Spleen (tissue), 11 donors: Measurements from ENCODE around the gene MRGPRD. TPM values are rescaled to one million over a fixed set of nuclear protein-coding genes. Genes with fewer than 3 reads are reported as not detected.

ENCODE experiments used
- DNase-seq: peaks from one replicate; pipeline ENCODE4 v3.0.0-alpha.2; 2020
- H3K27ac ChIP-seq, 8 donors: fragments of 200-600 bp; sonication (generic) in 7 of 8; 1 replicate in 4 of 8; 2 replicates in 4 of 8; pipeline versions ENCODE4 v1.5.0 to v1.8.0; 2016 to 2021; ENCODE audit warnings: inconsistent platforms in 4 of 8, mild to moderate bottlenecking in 4 of 8, moderate library complexity in 1 of 8
- H3K27me3 ChIP-seq, 7 donors: fragments of 200-600 bp; sonication (generic) in 6 of 7; replicated peaks in 1 of 7; 1 replicate in 4 of 7; 2 replicates in 3 of 7; pipeline versions ENCODE4 v1.5.0 to v1.8.0; 2016 to 2021; ENCODE audit warnings: inconsistent platforms in 3 of 7, mild to moderate bottlenecking in 1 of 7
- H3K36me3 ChIP-seq, 6 donors: fragments of 200-600 bp; sonication (generic) in 5 of 6; 1 replicate in 4 of 6; 2 replicates in 2 of 6; pipeline versions ENCODE4 v1.5.0 to v1.8.0; 2016 to 2021; ENCODE audit warnings: inconsistent platforms in 2 of 6
- H3K4me1 ChIP-seq, 6 donors: fragments of 200-600 bp; sonication (generic) in 5 of 6; 1 replicate in 3 of 6; 2 replicates in 3 of 6; pipeline versions ENCODE4 v1.5.0 to v1.8.0; 2016 to 2021; ENCODE audit warnings: inconsistent platforms in 3 of 6
- H3K4me3 ChIP-seq, 8 donors: fragments of 200-600 bp; sonication (generic) in 7 of 8; 1 replicate in 4 of 8; 2 replicates in 4 of 8; pipeline versions ENCODE4 v1.5.0 to v1.8.0; 2016 to 2021; ENCODE audit warnings: inconsistent platforms in 4 of 8, mild to moderate bottlenecking in 4 of 8, moderate library complexity in 2 of 8
- H3K9me3 ChIP-seq, 8 donors: fragments of 200-600 bp; sonication (generic) in 7 of 8; 1 replicate in 4 of 8; 2 replicates in 4 of 8; pipeline versions ENCODE4 v1.5.0 to v1.8.0; 2016 to 2021; ENCODE audit warnings: inconsistent platforms in 4 of 8
- CTCF ChIP-seq, 11 experiments: fragments of 200-600 bp in 7 of 11; fragments of 450-650 bp in 4 of 11; sonication (generic) in 4 of 11; IDR thresholded peaks in 8 of 11; conservative IDR thresholded peaks in 3 of 11; 1 replicate in 7 of 11; 2 replicates in 4 of 11; pipeline versions ENCODE4 v1.4.0 to v1.8.0; 2016 to 2021; ENCODE audit warnings: antibody characterized with exemption in 11 of 11, inconsistent platforms in 4 of 11, mild to moderate bottlenecking in 1 of 11
- POLR2A ChIP-seq, 3 donors: fragments of 450-650 bp; IDR thresholded peaks; one replicate each; pipeline ENCODE4 v1.5.1; 2017; ENCODE audit warnings: antibody characterized with exemption in 3 of 3, mild to moderate bottlenecking in 1 of 3
- POLR2AphosphoS5 ChIP-seq, 3 donors: sonication (generic); formaldehyde crosslinking; IDR thresholded peaks; one replicate each; pipeline ENCODE4 v1.5.1; 2017; ENCODE audit warnings: antibody characterized with exemption in 3 of 3
- WGBS, 5 donors: extraction: QIAGEN DNeasy Blood & Tissue Kit in 3 of 5; methylation state at CpG; one replicate each; pipeline versions ENCODE4 v1.1.5 to v1.1.7; 2013 to 2018; 5-methylcytosine and 5-hydroxymethylcytosine counted together
- intact Hi-C: fragments of 100-400 bp; cut with DNase I; formaldehyde crosslinking; loops from one replicate; pipeline ENCODE4 v1.15.0; 2023; ENCODE audit warnings: low total_unique reads
- polyA plus RNA-seq, 3 donors: library from polyadenylated mRNA; stranded (reverse); fragments of 200-250 nt; gene quantifications; one replicate each; pipeline ENCODE4 v1.2.1, GENCODE V29; 2013
- total RNA-seq, 7 donors: library from RNA; depleted of rRNA in 3 of 7; stranded (reverse); fragments of >200 nt in 3 of 7; fragmentation: NEBNext Ultra II Directional in 4 of 7; extraction: Animal tissue kit (Norgen Biotek cat#: 25700) in 4 of 7; gene quantifications; one replicate each; pipeline versions ENCODE4 v1.1.0 to v1.2.1, GENCODE V29; 2016 to 2021
- donor health status: healthy with polysubstance abuse.
- donor health status: DM: no; HTN: no; CAD: no; lungs with moderate emphysema.
- donor health status: DM: no; HTN: no; CAD: no.
- donor health status: Bipolar disorder and iron deficiency.
- donor health status: healthy.
- donor health status: DM: no; HTN: no; CAD: no.
- donor health status: DM: yes; HTN: yes; CAD: no.

Gene MRGPRD
- total and polyA plus RNA-seq, 10 donors = not detected

- no peak for DNase-seq
- no peaks in the 10 kb centered on the region for H3K9me3 ChIP-seq
- WGBS, 5 donors = 82 to 88% (median 88%) methylated on average over 10 of the region's 10 CpGs
- H3K27me3 ChIP-seq = no peaks in the 10 kb centered on the region
- no peaks in the 10 kb centered on the region for H3K36me3 ChIP-seq
- peaks cover 0 to 2% (median 0%) of the 10 kb centered on the region in 6 donors for H3K4me1 ChIP-seq
- no peak overlapping the region for H3K4me3 ChIP-seq
- H3K27ac ChIP-seq = no peak overlapping the region
- no peak for TF ChIP-seq CTCF (IDR thresholded peaks at IDR 0.05 in 8 of 11, conservative IDR thresholded peaks at IDR 0.05 in 3 of 11)
- intact Hi-C loops = no loop called here
These were observed 41.5 kb upstream of the MRGPRD start for GRCh38 chr11:69022260-69022659.

GRCh38 chr11:69018924-69019323 is 38.1 kb upstream of the MRGPRD start:
- Histone ChIP-seq H3K4me1 (peaks cover 0 to 16% (median 12%) of the 10 kb centered on the region in 6 donors), H3K27ac (no peak overlapping the region), H3K36me3 (no peaks in the 10 kb centered on the region), H3K4me3 (no peak overlapping the region), H3K9me3 (no peaks in the 10 kb centered on the region), H3K27me3 (peaks cover 0 to 14% (median 4%) of the 10 kb centered on the region in 7 donors)
- intact Hi-C loops = no loop called here
- TF ChIP-seq POLR2AphosphoS5 (IDR thresholded peaks at IDR 0.05) (no peak), POLR2A (IDR thresholded peaks at IDR 0.05) (no peak), CTCF (IDR thresholded peaks at IDR 0.05 in 8 of 11, conservative IDR thresholded peaks at IDR 0.05 in 3 of 11) (no peak)
- no peak for DNase-seq
- WGBS, 5 donors = 69 to 80% (median 77%) methylated on average over 10 to 13 of the region's 13 CpGs

- TF ChIP-seq POLR2A (IDR thresholded peaks at IDR 0.05) (no peak), CTCF (IDR thresholded peaks at IDR 0.05 in 8 of 11, conservative IDR thresholded peaks at IDR 0.05 in 3 of 11) (no peak), POLR2AphosphoS5 (IDR thresholded peaks at IDR 0.05) (no peak)
- Histone ChIP-seq H3K27ac (no peak overlapping the region), H3K36me3 (no peaks in the 10 kb centered on the region), H3K4me1 (peaks cover 0 to 25% (median 21%) of the 10 kb centered on the region in 6 donors), H3K4me3 (no peak overlapping the region), H3K27me3 (peaks cover 0 to 24% (median 13%) of the 10 kb centered on the region in 7 donors), H3K9me3 (no peaks in the 10 kb centered on the region)
- intact Hi-C loops = no loop called here
- WGBS, 5 donors = 82 to 89% (median 84%) methylated on average over 10 of the region's 10 CpGs
- DNase-seq = peak; percentile 68
These were observed 37.2 kb upstream of the MRGPRD start for GRCh38 chr11:69017951-69018350.

GRCh38 chr11:69014898-69015549 is 34.2 kb upstream of the MRGPRD start:
- H3K9me3 ChIP-seq = no peaks in the 10 kb centered on the region
- peaks cover 0 to 55% (median 34%) of the 10 kb centered on the region in 6 donors for H3K4me1 ChIP-seq
- no peak for DNase-seq
- H3K27ac ChIP-seq = peak overlapping the region in 7 of 8 donors; percentile 4 to 82 (median 69)
- H3K4me3 ChIP-seq = no peak overlapping the region
- intact Hi-C loops = no loop called here
- WGBS, 5 donors = 59 to 76% (median 62%) methylated on average over 8 to 9 of the region's 9 CpGs
- no peak for TF ChIP-seq CTCF (IDR thresholded peaks at IDR 0.05 in 8 of 11, conservative IDR thresholded peaks at IDR 0.05 in 3 of 11)
- no peak for TF ChIP-seq POLR2AphosphoS5 (IDR thresholded peaks at IDR 0.05)
- no peak for TF ChIP-seq POLR2A (IDR thresholded peaks at IDR 0.05)
- H3K36me3 ChIP-seq = no peaks in the 10 kb centered on the region
- H3K27me3 ChIP-seq = peaks cover 0 to 53% (median 41%) of the 10 kb centered on the region in 7 donors
